ENCODE data around the gene ALS2CL.

ALS2CL gene

GRCh38 chr3:46629551-46630517 lies 63.6 kb downstream of the ALS2CL start:
- DNase-seq (ENCODE audit: low read depth), result peak; percentile 77

GRCh38 chr3:46628901-46629369 lies 64.5 kb downstream of the ALS2CL start:
- DNase-seq (ENCODE audit: low read depth), result peak; percentile 6

DNA sequence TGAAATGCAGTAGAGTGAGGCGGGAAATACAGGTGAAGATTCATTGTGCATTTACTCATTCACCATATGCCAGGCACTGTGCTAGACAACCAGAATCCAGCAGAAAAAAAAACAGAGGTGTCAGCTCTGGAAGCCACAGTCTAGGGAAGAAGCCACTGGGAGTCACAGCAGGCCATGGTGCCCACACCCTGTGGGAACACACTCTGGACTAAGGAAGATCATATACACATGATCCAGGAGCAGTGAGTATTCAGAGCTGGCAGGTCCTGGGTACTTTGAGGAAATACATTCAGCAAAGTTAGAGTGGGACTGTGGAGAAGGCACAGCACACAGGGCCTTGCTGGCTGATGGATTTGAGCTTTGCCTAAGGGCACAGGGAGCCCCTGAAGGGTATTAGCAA lies 66.4 kb downstream of the ALS2CL start:
- DNase-seq (ENCODE audit: low read depth), result no peak

- DNase-seq (ENCODE audit: low read depth), result no peak
These were observed 67.4 kb downstream of the ALS2CL start for GRCh38 chr3:46626039-46626438.

DNA sequence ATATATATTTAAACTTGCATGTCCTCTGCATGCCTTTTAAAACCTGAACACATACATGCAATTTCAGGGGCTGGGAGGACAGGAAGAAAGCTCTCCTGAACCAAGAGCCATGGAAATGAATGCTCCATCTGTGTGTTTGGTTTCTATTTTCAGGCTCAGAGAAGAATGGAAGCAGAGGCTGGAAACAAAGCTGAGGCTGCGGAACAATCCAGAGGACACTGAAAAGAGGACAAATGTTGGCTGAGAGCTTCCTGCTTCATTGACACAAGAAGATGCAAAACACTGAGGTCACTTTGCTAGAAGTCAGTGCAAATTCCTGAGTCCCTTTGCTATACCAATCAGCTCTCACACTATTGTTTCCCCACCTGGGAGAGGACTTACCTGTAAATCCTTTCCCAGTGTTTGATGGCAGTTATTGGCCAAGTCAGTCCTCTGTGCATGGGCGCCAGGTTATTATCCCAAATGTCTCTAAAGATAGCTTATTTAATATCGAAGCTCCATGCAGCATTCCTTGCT lies 68.4 kb downstream of the ALS2CL start:
- no peak for DNase-seq (ENCODE audit: low read depth)

DNA sequence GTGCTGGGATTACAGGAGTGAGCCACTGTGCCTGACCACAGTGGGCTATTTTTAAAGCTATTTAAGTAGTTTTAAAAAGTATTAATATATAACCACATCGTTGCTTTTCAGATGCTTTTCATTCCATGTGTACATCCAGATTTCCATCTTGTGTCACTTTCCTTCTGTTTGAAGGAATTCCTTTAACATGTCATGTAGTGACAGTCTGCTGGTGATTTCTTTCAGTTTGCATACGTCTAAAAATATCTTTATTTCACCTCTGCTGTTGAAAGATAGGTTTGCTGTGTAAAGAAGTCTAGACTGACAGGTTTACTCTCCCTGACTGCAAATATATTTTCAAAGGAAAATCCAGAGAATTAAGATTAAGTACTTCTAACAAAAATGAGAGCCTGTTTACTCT lies 68.9 kb downstream of the ALS2CL start:
- DNase-seq (ENCODE audit: low read depth), result no peak

DNA sequence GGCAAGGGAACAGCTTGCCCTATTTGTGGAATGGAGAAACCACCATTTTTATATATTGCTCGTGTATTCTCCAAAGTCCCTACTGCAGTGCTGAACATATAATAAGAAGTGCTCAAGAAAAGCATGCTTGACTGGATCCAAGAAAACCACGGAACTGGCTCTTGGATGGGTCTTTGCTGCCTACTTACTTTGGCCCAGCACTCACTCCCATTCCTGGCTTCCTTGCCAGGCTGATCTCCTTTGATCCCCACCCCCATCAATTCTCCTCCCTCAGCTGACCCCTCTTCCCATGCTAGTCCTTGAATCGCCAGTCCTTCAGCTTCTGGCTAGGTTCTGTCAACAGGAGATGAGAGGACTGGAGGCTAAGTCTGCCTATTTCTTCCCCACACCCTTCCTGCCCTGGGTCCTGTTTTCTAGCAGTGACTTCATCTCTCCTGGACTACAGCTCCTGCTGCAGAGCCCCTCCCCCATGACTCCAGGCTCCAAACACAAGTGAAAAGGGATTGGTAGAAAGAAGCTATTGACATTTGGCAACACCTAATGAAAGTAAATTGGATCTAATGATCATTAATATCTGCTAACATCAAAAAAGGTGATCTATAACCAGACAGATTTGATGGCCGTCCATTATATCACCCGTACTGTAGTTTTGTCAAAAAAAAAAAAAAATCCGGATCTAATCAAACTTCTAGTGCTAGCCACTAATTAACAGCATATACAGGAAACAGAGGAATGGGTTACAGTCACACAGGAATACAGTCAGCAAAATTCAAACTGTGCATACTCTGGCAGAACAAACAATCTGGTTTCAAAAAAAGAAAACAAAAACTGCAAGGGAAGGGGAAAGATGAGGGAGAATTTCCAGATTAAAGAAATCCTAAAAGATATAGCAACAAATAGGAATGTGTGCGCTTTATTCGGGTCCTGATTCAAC lies 73.4 kb downstream of the ALS2CL start:
- DNase-seq (ENCODE audit: low read depth), result no peak
